ENCODE measurements around the gene CUL5.
A peak's percentile ranks its signal among the peaks of the same experiment; 100 is the strongest.

The CUL5 gene

DNA sequence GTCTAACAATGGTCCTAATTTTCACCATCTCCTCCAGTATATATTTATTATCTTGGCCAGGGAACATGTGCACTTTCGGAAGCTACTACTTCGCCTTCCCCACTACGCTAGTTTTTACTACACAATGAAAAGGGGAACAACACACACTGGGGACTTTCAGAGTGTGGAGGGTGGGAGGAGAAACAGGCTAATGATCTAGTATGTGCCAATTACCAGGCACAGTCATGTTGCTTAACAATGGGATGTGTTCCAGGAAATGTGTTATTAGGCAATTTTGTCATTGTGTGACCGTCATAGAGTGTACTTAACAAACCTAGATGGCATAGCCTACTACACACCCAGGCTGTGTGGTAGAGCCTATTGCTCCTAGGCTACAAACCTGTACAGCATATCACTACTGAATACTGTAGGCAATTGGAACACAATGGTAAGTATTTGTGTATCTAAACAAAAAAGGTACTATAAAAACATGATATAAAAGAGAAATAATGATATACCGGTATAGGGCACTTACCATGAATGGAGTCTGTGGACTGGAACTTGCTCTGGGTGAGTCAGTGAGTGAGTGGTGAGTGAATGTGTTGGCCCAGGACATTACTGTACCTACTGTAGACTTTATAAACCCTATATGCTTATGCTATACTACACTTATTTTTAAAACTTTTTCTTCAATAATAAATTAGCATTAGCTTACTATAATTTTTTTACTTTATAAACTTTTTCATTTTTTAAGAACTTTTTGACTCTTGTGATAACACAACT, 20.1 kb upstream of the CUL5 start:
- peak; percentile 65 for DNase-seq (ENCODE audit: low read depth)
- TF ChIP-seq, protein P1, sequence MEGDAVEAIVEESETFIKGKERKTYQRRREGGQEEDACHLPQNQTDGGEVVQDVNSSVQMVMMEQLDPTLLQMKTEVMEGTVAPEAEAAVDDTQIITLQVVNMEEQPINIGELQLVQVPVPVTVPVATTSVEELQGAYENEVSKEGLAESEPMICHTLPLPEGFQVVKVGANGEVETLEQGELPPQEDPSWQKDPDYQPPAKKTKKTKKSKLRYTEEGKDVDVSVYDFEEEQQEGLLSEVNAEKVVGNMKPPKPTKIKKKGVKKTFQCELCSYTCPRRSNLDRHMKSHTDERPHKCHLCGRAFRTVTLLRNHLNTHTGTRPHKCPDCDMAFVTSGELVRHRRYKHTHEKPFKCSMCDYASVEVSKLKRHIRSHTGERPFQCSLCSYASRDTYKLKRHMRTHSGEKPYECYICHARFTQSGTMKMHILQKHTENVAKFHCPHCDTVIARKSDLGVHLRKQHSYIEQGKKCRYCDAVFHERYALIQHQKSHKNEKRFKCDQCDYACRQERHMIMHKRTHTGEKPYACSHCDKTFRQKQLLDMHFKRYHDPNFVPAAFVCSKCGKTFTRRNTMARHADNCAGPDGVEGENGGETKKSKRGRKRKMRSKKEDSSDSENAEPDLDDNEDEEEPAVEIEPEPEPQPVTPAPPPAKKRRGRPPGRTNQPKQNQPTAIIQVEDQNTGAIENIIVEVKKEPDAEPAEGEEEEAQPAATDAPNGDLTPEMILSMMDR (IDR thresholded peaks at IDR 0.05; ENCODE audit: insufficient read depth, low read depth, low read length, missing control alignments): no peak
- H3K4me3 ChIP-seq (ENCODE audit: low read length): no peak overlapping the region

DNA sequence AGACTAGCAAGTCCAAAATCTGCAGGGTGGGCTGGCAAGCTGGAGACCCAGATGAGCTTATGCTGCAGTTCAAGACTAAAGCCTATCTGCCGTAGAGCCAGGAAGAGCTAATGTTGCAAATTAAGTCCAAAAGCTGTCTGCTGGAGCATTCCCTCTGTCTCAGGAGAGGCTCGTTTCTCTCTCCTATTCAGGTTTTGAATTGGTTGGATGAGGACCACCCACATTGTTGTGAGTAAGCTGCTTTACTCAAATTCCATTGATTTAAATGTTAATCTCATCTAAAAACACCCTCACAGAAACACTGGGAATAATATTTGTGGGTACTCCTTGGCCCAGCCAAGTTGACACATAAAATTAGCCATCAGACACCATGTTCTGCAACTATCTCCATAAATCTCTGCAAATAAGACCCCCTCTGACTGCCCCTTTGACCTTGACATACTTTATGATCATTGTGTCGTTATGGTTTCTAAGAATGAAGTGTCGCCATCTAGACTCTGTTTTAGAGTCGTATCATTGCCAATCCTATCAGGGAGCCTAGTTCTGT, 16.8 kb upstream of the CUL5 start:
- H3K4me3 ChIP-seq (ENCODE audit: low read length): no peak overlapping the region
- TF ChIP-seq, protein P1 (IDR thresholded peaks at IDR 0.05; ENCODE audit: insufficient read depth, low read depth, low read length, missing control alignments): no peak
- DNase-seq (ENCODE audit: low read depth): no peak

DNA sequence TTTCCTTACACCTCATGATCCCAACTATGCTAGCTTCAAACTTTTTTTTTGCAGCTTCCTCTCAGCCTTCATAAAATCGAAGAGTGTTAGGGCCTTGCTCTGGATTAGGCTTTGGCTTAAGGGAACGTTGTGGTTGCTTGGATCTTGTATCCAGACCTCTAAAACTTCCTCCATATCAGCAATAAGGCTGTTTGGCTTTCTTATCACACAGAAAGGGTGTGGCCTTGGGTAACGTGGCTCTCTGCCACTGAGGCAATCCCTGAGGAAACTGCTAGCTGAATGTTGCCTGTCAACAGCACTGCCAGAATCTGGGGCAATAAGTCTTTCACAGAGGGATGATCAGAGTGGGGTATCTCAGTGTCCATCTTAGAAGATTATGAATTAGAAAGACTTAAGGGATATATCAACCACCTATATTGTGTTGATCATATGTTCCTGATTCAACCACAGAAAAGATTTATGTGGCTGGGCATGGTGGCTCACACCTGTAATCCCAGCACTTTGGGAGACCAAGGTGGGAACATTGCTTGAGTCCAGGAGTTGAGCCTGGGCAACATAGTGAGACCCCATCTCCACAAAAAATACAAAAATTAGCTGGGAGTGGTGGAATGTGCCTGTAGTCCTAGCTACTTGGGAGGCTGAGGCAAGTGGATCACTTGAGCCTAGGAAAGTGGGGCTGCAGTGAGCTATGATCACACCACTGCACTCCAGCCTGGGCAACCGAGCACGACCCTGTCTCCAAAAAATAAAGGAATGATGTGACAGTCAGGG, 12.5 kb upstream of the CUL5 start:
- no peak for DNase-seq (ENCODE audit: low read depth)
- no peak overlapping the region for H3K4me3 ChIP-seq (ENCODE audit: low read length)
- TF ChIP-seq, protein P1 (IDR thresholded peaks at IDR 0.05; ENCODE audit: insufficient read depth, low read depth, low read length, missing control alignments): no peak

DNA sequence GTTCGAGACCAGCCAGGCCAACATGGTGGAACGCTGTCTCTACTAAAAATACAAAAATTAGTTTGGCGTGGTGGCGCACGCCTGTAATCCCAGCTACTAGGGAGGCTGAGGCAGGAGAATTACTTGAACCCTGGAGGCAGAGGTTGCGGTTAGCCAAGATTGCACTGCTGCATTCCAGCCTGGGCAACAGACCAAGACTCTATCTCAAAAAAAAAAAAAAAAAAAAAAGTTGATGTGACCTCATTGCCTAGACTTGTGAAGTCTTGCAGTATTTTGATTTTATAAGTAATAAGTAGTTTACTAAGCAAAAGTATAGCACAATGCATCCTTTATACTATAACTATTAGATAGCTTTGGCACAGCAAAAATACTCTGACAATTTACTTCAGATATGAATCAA, 9.9 kb upstream of the CUL5 start:
- no peak overlapping the region for H3K4me3 ChIP-seq (ENCODE audit: low read length)
- peak; percentile 25 for DNase-seq (ENCODE audit: low read depth)
- TF ChIP-seq, protein P1 (IDR thresholded peaks at IDR 0.05; ENCODE audit: insufficient read depth, low read depth, low read length, missing control alignments): no peak

DNA sequence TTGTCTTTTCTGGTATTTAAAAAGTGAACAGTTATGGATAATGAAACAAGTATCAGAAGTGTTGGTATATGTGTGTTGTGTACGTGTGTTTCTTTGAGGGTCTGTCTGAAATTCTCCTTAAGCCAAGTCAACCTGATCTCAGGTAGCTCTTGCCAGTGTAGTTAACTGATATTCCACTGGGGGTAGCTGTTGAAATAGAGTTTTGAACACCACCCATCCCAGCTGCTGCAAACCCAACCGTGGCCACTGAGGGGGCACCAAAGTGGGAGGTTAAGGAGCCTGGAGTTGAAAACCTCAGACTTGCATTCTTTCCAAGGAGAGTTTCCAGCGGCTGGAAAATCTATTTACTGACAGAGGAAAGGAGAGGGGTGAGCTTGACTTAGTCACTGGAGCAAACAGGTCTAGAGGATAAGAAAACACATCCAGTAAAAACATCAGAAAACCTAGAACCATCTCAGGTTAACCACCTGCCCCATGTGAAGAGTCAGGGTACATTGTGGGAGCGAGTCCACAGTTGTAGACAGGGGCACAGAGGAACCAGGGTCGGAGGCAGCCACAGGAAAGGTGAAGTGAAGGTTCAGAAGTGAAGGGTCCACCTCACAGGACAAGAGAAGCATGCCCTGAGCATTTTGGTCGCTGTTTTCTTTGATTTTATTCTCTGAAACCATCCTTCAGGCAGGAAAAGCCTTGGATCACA, 8.8 kb upstream of the CUL5 start:
- DNase-seq (ENCODE audit: low read depth): peak; percentile 55
- TF ChIP-seq, protein P1 (IDR thresholded peaks at IDR 0.05; ENCODE audit: insufficient read depth, low read depth, low read length, missing control alignments): peak; percentile 51

DNA sequence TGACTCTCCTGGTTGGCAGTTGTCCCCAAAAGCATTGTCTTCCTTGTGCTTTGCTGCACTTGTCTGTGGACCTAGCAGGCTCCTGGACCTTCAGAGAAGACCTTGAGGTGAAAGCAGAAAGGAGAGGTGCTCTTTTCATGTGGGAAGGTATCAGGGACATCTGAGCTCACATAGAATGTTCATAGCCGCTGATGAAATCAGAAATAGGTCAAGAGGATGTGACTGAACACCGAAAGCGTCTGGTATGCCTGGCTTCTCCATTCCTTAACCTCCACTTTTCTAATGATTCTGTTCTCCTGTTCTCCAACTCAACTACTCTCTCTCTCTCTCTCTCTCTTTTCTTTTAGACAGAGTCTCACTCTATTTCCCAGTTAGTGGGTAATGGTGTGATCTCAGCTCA, 6.2 kb upstream of the CUL5 start:
- no peak for DNase-seq (ENCODE audit: low read depth)
- TF ChIP-seq, protein P1 (IDR thresholded peaks at IDR 0.05; ENCODE audit: insufficient read depth, low read depth, low read length, missing control alignments): no peak
- H3K4me3 ChIP-seq (ENCODE audit: low read length): no peak overlapping the region

More for the DNA sequence above, 8.8 kb upstream of the CUL5 start:
- H3K4me3 ChIP-seq (ENCODE audit: low read length): no peak overlapping the region

Data from epithelial cell of esophagus (primary cell).